HG02588 (cell line): ENCODE measurements around the gene ARHGAP32.

Source experiments
- ATAC-seq: cut with Tn5 transposase; IDR thresholded peaks from one replicate; pipeline ENCODE4 v1.9.1; 2021; ENCODE audit warnings: mild to moderate bottlenecking, moderate library complexity; ENCODE audit not compliant: unreplicated experiment

The ARHGAP32 gene

DNA sequence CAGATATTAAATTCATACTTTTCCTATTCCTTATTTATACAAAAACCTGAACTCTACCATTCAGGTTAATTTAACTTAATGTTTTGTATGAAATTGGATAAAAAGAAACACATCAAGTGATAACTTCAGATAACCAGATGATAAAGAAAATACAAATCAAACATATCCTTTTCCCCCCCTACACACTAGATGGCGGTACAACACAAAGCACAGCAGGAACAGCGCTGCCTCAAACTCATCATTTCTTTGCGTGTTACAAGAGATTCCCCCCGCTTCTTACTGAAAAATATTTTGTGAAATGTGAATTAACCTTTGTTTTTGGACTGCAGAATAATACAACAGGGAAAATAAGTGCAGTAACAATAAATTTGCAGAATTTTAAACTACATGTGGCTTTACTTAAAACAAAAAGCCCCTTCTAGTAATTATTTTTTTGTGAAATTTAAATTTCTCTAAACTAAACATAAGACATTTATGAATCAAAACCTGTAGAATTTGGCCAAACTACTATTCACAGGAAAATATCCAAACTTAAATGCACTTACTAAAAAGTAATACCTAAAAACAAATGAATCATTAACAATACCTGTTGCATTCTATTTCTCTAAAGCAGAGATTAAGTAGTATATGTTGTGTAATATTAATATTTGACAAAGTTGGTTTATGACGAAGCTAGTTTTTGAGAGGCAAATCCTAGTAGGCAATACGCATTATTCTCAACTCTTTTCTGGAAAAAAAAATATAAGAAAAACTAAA lies 74.4 kb downstream of the ARHGAP32 start:
- ATAC-seq: no peak

DNA sequence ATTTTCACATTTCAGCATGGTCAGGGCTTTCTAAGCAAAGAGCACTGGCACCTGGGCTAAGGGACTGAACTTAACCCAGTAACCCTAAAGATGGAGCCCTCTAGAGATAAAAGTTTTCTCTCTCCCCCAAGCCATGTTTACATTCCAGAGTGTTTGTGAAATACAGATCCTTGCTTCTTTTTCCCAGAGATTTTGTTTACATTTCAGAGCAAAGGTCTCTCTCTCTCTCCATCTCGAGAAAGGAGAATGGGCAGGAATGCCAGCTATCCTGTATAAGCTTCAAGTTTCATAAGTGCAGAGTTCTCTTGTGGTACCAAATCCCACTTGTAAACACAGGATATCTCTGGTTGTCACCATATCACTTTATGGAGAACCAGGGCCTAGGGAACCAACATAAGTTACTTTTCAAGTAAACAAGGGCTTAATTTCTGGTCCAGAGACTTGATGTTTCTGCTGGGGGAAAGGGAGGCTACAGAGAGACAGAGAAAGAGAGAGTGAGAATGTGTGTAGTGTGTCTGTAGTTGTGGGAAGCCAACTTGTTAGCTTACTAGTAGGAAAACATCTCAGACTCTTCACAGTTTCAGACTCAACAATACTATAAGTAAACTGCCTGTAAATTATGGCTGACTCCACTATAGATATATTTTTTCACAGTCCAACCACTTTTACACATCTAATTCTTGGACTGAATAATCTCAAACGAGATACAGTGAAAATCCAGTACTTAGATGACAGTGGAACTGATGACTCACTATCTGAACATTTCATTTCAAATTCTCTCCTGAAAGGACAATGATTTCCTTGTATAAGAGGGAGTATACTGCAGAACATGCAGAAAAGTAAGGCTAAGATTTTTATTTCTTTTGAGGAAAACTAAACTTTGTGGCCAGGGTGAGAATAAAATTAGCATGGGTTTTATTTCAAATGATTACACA lies 76.2 kb downstream of the ARHGAP32 start:
- ATAC-seq: no peak

DNA sequence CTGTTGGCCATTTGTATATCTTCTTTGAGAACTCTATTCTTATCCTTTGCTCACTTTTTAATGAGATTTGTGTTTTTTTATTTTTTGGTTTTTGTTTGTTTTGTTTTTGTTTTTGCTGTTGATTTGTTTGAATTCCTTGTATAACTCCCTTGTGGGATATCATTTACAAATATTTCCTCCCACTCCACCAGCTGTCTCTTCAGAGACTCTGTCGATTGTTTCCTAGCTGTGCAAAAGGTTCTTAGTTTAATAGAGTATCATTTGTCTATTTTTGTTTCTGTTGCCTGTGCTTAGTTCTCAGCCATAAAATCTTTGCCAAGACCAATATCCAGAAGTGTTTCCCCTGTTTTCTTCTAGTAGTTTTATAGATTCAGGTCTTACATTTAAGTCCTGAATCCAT lies 82.4 kb downstream of the ARHGAP32 start:
- ATAC-seq: no peak

DNA sequence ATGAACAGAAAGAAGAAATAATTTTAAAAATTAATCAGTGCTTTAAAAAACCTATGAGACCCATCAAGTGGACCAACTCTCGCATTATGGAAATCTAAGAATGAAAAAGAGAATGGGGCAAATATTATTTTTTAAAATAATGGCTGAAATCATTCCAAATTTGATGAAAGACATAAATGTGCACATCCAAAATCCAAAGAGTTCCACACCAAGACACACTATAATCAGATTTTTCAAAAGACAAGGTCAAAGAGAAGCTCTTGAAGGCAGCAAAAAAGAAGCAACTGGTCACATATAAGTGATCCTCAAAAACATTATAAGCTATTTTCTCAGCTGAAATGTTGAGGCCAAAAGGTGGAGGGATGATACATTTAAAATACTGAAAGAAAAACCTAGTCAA lies 85.3 kb downstream of the ARHGAP32 start:
- ATAC-seq: no peak

DNA sequence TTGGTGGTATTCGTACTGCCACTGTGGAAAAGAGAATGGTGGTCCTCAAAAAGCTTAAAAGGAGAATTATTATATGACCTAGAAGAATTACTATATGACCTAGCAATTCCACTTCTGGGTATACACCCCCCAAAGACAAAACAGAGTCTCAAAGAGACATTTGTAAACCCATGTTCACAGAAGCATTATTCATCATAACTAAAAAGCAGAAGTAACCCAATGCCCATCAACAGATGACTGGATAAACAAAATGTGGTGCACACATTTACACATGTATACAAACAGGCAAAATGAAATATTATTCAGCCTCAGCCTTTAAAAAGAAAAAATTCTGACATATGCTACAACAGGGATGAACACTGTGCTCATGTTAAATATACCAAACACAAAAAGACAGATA lies 89.4 kb downstream of the ARHGAP32 start:
- no peak for ATAC-seq

DNA sequence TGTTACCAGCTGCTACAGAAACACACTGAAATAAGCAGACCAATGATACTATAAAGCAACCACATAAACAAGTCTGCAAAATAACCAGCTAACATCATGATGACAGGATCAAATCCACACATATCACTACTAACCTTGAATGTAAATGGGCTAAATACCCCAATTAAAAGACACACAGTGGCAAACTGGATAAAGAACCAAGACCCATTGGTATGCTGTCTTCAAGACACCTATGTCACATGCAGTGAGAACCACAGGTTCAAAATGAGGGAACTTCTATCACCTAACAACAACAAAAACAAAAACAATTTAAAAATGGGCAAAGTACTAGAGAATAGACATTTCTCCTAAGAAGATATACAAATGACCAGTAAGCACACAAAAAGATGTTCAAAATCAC lies 89.9 kb downstream of the ARHGAP32 start:
- ATAC-seq: no peak

DNA sequence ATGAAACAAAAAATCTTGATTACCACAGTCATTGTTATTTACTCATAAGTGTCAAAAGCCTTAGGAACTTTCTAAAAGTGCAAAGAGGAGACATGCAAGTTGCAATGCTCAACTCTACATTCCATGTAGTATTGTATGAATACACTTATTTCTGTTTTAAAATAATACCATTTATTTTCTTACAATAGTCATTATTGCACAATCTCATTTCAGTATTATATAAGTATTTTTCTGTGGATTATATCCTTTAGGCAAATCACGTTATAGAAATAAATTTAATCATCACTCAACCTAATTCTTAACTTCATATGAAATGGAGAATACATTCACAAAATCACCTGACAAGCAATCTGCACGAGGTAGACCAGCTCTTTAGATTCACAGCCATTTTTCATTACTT lies 98.8 kb downstream of the ARHGAP32 start:
- ATAC-seq: no peak

DNA sequence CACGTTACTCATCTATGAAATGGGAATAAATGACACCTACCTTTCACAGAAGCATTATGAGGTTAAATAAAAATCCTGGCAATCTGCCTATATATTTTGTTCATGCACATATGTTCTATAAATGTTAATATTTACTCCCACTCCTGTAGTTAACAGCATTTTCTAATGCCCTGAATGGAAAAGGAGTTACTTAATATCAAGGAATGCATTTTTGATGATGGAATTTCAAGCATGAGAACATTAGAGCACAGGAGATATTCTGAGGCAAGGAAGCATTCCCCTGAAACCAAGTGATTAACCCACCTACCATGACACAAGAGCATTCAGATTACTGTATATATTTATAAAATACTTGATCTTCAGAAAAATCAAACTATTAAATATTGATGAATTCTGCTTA lies 102.1 kb downstream of the ARHGAP32 start:
- no peak for ATAC-seq

DNA sequence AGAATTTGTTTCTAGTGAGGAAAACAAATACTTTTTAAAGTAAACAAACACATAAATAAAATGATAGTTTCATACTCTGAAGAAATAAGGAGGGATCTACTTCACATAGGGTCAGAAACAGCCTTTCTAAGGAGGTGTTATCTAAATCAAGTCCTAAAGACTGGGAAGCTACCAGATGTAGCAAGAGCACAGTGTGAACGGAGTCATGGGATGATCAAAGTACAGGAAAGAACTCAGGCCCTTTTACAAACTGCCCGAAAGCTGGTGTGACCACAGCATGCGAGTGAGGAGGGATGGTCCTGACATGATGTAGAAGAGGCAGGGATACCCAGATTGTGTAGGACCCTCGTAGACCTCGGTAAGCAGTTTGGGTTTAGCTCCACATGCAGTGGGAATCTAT lies 102.8 kb downstream of the ARHGAP32 start:
- no peak for ATAC-seq

DNA sequence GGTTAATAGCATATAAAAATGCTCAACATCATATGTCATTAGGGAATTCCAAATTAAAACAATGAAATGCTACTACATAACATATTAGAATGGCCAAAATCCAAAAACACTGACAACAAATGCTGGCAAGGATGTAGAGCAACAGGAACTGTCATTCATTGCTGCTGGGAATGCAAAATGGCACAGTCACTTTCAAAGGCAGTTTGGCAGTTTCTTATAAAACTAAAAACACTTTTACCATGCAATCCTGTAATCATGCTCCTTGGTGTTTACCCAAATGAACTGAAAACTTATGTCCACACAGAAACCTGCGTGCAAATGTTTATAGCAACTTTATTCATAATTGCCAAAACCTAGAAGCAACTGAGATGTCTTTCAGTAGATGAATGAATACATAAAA lies 105.1 kb downstream of the ARHGAP32 start:
- ATAC-seq: no peak

DNA sequence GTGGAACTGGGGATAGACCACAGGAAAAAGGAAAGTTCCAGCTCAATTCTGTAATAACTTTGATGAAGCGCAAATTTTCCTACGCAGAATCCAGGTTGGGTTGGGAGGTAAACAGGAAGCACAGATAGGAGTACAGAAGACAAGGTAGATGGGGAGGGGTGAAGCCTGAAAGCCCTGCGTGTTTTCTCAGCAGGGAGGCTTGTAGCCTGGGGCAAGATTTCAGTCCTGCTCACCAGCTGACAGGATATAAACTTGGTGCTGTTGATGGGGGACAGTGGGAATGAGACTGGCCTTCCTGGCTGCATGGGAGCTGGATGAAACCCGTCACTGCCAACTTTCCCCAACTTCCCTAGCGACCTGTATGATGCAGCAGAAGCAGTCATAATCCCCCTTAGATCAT lies 114.9 kb downstream of the ARHGAP32 start:
- ATAC-seq: no peak

DNA sequence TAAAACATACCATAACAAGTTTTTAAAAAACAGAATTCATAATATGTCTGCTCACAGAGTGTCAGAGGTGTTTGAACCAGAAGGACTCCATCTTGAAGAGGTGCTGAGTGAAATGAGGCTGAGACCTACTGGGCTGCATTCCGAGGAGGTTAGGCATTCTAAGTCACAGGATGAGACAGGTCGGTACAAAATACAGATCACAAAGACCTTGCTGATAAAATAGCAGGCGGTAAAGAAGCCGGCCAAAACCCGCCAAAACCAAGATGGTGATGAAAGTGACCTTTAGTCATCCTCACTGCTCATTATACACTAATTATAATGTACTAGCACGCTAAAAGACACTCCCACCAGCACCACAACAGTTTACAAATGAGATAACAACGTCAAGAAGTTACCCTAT lies 116.4 kb downstream of the ARHGAP32 start:
- no peak for ATAC-seq

DNA sequence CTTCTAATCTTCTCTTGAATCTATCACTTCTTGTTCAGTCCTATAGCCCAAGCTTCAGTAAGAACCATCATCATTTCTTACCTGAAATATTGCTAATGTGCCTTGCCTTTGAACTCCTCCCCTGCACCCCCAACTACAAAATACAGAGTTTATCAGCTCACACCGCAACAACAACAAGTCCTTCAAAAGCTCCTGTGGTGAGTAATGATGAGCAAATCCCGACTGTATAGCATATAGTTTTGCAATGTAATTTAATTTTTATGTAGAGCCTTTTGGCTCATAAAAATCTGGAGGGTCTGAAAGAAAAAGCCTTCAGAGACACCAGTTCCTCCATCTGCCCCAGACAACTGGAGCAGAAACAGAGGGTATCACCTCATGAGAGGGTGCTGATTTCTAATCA lies 124.7 kb downstream of the ARHGAP32 start:
- no peak for ATAC-seq

DNA sequence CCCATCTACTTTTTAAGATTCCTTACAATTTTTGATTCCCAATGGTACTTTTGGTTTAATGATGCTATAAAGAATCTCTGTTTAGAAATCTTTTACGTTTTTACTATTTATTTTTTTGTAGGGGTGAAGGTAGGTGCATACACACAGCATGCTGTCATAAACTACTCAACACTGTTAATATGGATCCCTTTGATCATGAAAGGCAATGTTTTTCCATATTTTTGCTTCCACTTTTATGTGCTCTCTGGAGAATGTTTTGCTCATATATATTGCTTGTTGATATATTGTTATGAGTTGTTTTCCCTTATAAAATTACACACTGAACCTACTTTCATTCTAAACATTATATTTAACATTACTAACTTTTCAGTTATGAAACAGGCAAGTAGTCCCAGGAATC lies 125.9 kb downstream of the ARHGAP32 start:
- ATAC-seq: no peak

DNA sequence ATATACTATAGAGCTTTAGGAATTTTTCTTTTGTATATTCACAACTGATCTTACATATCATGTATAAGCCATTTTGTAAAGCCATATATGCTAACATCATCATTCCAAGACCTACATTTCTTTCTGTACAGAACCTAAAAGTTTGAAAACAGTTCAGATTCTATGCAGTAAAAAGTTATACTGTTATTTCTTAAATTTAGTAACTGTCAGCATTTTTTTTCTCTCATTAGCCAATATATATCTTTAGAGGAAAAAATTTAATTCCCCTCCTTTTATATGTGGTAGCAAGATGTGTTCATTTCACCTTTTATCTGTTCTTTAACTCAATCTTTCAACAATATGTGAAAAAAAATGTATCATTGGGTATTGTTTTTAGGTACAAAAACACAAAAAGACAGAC lies 129.0 kb downstream of the ARHGAP32 start:
- no peak for ATAC-seq

DNA sequence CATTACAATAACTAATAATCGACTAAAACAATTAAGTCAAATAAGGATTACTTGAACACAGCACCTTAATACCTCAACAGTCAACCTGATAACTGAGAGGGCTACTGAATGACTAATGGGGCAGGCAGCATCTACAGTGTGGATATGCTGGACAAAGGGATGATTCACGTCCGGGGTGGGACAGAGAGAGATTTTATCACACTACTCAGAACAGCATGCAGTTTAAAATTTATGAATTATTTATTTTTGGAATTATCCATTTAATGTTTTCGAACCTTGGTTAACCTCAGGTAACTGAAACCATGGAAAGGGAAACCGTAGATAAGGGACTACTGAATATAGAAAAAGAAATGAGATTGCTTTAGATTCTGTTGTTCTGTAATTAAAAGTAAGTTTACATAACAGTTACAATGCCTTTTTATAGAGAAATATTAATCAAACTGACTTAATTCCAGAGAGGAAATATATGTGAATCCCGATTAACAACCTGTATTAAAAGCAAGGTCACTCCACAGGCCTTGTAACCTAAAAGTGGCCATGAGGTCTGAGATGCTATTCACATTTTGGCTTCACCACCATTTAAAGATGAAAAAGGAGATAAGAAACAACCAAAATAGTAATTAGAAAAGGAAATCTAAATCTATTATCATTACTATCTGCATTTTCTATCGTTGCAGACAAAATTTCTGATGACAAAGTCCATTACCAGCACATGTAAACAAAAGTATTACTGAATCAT lies 130.5 kb downstream of the ARHGAP32 start:
- ATAC-seq: no peak

DNA sequence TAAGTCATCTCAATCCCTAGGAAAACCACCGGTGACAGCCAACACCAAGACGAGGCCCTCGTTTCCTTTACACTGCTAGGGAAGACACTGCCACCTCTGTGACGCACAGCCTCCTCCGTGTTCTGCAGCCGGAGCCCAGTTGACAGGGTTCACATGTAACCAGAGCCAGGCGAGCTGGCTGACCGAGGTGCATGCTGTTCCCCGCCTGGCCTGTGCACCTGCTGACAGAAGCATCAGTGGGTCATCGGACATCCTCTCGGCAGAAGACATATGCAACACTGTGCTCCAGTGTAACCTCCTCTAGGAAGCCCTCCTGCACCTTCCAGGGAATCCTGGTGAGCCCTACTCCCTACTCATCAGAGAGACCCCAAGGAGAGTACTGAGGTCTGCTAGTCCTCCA lies 135.2 kb downstream of the ARHGAP32 start:
- ATAC-seq: no peak

DNA sequence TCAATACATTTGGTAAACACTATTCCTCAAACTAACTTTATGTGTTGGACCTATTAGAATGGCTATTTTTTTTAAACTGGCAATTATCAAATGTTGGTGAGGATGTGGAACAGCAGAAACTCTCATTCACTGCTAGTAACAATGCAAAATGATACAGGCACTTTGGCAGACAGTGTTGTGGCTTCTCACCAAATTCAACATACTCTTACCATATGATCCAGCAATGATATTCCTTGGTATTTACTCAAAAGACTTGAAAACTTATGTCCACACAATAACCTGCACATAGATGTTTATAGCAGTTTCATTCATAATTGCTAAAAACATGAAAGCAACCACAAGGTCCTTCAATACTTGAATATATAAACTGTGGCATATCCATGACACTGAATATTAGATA lies 136.9 kb downstream of the ARHGAP32 start:
- ATAC-seq: no peak

DNA sequence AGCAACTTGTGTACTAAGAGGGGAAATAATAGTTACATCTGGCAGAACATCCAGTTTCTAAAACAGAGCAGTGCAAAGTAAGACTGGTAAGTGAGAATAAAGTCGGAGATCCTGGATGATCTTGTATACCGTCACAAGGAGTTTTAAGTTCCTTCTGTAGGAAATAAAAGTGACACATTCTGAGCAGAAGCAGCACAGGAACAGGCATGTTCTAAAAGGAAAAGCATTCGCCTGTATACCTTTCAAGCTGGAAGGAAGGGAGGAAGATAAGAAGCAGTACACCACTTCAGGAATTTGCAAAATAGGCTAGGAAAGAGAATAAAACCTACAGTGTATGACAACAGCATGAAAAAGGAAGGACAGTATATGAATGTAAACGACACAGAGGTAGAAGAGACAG lies 143.2 kb downstream of the ARHGAP32 start:
- no peak for ATAC-seq

DNA sequence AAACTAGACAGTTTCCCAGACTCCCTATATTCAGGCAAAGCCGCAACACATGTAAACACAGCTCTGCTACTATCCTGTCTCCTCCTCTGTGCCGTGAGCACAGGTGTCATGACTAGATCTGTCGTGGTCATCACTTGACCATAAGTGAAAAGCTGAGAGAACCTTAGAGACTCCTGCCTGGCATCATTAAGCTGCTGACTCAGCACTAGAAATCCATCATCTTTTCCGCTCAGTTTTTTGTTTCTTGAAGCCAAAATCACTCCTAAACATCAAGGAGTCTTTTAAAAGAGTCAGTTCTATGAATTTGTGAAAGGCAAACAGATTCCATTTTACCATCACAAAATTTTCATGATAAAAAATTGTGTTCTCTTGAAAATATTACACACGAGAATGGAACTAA lies 147.0 kb downstream of the ARHGAP32 start:
- no peak for ATAC-seq

DNA sequence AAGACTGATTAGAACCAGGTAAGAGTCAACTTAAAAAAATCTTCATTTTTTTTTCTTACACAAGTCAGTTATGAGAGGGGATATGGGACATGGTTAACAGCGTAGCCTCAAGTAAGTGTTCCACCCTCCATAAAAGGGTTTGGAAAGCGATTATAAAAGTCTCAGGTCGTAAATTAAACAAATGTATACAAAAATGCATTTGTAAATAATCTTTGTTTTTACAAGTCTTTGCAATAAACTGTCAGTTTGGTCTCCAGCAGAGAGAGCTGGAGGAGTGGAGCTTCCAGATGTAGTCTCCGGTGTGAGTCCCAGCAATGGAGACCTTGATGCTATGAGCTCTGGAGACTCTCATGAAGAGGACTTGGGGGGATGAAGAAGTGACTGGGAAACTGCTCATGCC lies 149.6 kb downstream of the ARHGAP32 start:
- no peak for ATAC-seq

DNA sequence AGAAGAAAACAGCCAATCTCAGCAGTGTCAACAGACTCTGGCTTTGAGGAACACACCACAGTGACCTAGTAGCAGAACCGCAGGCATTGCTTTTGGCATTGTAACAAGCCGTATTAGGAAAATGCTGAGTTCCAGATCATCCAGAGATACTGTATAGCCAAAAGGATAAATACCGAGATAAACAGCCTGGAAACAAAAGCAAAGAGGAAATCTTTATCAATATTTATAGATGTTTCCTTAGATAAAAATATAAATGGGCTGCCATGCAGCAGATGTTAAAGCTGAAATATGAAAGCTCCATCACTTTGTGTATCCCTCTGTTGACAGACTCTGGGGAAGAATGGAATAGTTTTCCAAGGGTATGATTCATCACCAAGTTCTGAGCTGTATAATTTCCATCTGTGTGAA lies 150.5 kb downstream of the ARHGAP32 start:
- ATAC-seq: no peak
